K562 (cell line): ENCODE results near the gene GIPC3. TPM values are rescaled to one million over a fixed set of nuclear protein-coding genes. Genes with fewer than 3 reads are reported as not detected.

Source experiments
- CHD1 ChIP-seq: fragments of 200-600 bp; sonication (generic); IDR thresholded peaks from one replicate; pipeline ENCODE4 v1.6.1; 2012; ENCODE audit warnings: mild to moderate bottlenecking, moderate library complexity, low read length, inconsistent platforms
- EHMT2 ChIP-seq: fragments of 450-650 bp; IDR thresholded peaks from 2 replicates; pipeline ENCODE4 v1.6.1; 2018; ENCODE audit warnings: antibody characterized with exemption
- PHB2 ChIP-seq: fragments of 450-650 bp; IDR thresholded peaks from 2 replicates; pipeline ENCODE4 v1.6.1; 2017; ENCODE audit warnings: low read depth
- PTTG1 ChIP-seq: fragments of 450-650 bp; IDR thresholded peaks from 2 replicates; pipeline ENCODE4 v1.6.1; 2016; ENCODE audit warnings: low read depth, mild to moderate bottlenecking, missing genetic modification characterization, missing compliant biosample characterization
- RAD51 ChIP-seq: fragments of 450-650 bp; IDR thresholded peaks from 2 replicates; pipeline ENCODE4 v1.7.1; 2016; ENCODE audit warnings: low read depth, mild to moderate bottlenecking, borderline replicate concordance
- SMARCA5 ChIP-seq: fragments of 450-650 bp; IDR thresholded peaks from 2 replicates; pipeline ENCODE4 v1.6.1; 2016
- SRSF3 ChIP-seq: fragments of 200-400 bp; formaldehyde crosslinking; IDR thresholded peaks from 2 replicates; pipeline ENCODE4 v1.6.1; 2016; ENCODE audit warnings: mild to moderate bottlenecking, low read length, moderate library complexity; ENCODE audit not compliant: insufficient read depth
- TRIM24 ChIP-seq, 2 experiments: fragments of 450-650 bp; IDR thresholded peaks; 2 replicates each; pipeline ENCODE4 v1.6.1; 2016
- ZEB2 ChIP-seq: fragments of 450-650 bp; IDR thresholded peaks from 2 replicates; pipeline ENCODE4 v1.6.1; 2016
- polyA plus RNA-seq, 8 experiments: library from polyadenylated mRNA; depleted of rRNA in 4 of 8; stranded (reverse) in 5 of 8; unstranded in 3 of 8; fragments of >200 nt; fragmentation: Nextera tagmentation in 2 of 8; fragmentation: Illumina TruSeq in 1 of 8; extraction: Ambion mirVana in 2 of 8; extraction: Trizol in 1 of 8; gene quantifications; 2 replicates each; pipeline versions ENCODE4 v1.2.1 to v1.2.3, GENCODE V29; 2011 to 2014; ENCODE audit warnings: inconsistent platforms in 1 of 8, missing spikeins in 1 of 8
- total RNA-seq, 7 experiments: library from RNA; depleted of rRNA in 6 of 7; stranded (reverse); fragments of >200 nt in 6 of 7; fragmentation: Illumina TruSeq in 2 of 7; extraction: Trizol in 2 of 7; gene quantifications; 2 replicates each; pipeline versions ENCODE4 v1.2.1 to v1.2.3, GENCODE V29; 2011 to 2021; ENCODE audit warnings: low replicate concordance in 1 of 7
- TF ChIP-seq, protein P1 (sequence below): fragments of 450-650 bp; IDR thresholded peaks from 2 replicates; pipeline ENCODE4 v1.6.1; 2016; ENCODE audit warnings: mild to moderate bottlenecking, moderate library complexity

Gene GIPC3
- total and polyA plus RNA-seq, 9 of the 15 experiments (the other 6 are each of a cell fraction or from before 2014, with no cell fraction given) = 0.03 to 3.6 (median 1.5) TPM; not detected in 1

- TF ChIP-seq EHMT2 (0 out of 2 replicates have a peak, but pooled peaks have one; percentile 19), CHD1 (no peak), SMARCA5 (peak; percentile 22; the same call in 1 of the 2 replicates), ZEB2 (no peak), PHB2 (peak; percentile 21; the same call in 1 of the 2 replicates), SRSF3 (no peak), RAD51 (no peak), TRIM24 (IDR thresholded peaks at IDR 0.05) (0 out of 4 replicates have a peak, but pooled peaks of 1 of the 2 experiments have one; percentile 18), PTTG1 (tag) (no peak)
- TF ChIP-seq, protein P1, sequence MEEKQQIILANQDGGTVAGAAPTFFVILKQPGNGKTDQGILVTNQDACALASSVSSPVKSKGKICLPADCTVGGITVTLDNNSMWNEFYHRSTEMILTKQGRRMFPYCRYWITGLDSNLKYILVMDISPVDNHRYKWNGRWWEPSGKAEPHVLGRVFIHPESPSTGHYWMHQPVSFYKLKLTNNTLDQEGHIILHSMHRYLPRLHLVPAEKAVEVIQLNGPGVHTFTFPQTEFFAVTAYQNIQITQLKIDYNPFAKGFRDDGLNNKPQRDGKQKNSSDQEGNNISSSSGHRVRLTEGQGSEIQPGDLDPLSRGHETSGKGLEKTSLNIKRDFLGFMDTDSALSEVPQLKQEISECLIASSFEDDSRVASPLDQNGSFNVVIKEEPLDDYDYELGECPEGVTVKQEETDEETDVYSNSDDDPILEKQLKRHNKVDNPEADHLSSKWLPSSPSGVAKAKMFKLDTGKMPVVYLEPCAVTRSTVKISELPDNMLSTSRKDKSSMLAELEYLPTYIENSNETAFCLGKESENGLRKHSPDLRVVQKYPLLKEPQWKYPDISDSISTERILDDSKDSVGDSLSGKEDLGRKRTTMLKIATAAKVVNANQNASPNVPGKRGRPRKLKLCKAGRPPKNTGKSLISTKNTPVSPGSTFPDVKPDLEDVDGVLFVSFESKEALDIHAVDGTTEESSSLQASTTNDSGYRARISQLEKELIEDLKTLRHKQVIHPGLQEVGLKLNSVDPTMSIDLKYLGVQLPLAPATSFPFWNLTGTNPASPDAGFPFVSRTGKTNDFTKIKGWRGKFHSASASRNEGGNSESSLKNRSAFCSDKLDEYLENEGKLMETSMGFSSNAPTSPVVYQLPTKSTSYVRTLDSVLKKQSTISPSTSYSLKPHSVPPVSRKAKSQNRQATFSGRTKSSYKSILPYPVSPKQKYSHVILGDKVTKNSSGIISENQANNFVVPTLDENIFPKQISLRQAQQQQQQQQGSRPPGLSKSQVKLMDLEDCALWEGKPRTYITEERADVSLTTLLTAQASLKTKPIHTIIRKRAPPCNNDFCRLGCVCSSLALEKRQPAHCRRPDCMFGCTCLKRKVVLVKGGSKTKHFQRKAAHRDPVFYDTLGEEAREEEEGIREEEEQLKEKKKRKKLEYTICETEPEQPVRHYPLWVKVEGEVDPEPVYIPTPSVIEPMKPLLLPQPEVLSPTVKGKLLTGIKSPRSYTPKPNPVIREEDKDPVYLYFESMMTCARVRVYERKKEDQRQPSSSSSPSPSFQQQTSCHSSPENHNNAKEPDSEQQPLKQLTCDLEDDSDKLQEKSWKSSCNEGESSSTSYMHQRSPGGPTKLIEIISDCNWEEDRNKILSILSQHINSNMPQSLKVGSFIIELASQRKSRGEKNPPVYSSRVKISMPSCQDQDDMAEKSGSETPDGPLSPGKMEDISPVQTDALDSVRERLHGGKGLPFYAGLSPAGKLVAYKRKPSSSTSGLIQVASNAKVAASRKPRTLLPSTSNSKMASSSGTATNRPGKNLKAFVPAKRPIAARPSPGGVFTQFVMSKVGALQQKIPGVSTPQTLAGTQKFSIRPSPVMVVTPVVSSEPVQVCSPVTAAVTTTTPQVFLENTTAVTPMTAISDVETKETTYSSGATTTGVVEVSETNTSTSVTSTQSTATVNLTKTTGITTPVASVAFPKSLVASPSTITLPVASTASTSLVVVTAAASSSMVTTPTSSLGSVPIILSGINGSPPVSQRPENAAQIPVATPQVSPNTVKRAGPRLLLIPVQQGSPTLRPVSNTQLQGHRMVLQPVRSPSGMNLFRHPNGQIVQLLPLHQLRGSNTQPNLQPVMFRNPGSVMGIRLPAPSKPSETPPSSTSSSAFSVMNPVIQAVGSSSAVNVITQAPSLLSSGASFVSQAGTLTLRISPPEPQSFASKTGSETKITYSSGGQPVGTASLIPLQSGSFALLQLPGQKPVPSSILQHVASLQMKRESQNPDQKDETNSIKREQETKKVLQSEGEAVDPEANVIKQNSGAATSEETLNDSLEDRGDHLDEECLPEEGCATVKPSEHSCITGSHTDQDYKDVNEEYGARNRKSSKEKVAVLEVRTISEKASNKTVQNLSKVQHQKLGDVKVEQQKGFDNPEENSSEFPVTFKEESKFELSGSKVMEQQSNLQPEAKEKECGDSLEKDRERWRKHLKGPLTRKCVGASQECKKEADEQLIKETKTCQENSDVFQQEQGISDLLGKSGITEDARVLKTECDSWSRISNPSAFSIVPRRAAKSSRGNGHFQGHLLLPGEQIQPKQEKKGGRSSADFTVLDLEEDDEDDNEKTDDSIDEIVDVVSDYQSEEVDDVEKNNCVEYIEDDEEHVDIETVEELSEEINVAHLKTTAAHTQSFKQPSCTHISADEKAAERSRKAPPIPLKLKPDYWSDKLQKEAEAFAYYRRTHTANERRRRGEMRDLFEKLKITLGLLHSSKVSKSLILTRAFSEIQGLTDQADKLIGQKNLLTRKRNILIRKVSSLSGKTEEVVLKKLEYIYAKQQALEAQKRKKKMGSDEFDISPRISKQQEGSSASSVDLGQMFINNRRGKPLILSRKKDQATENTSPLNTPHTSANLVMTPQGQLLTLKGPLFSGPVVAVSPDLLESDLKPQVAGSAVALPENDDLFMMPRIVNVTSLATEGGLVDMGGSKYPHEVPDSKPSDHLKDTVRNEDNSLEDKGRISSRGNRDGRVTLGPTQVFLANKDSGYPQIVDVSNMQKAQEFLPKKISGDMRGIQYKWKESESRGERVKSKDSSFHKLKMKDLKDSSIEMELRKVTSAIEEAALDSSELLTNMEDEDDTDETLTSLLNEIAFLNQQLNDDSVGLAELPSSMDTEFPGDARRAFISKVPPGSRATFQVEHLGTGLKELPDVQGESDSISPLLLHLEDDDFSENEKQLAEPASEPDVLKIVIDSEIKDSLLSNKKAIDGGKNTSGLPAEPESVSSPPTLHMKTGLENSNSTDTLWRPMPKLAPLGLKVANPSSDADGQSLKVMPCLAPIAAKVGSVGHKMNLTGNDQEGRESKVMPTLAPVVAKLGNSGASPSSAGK = no peak
Measured at GRCh38 chr19:3605361-3605760, 20.1 kb downstream of the GIPC3 start (continued).
